HepG2 (cell line): ENCODE measurements around the gene PRRT2. TPM values are rescaled to one million over a fixed set of nuclear protein-coding genes. Genes with fewer than 3 reads are reported as not detected.

Source experiments
- DNMT3B ChIP-seq: conservative IDR thresholded peaks from 2 replicates; pipeline ENCODE4 v1.6.1; 2016; ENCODE audit warnings: missing biosample characterization, control low read depth
- HOXD1 ChIP-seq: sonication (generic); formaldehyde crosslinking; IDR thresholded peaks from 2 replicates; pipeline ENCODE4 v1.5.0; 2020; ENCODE audit warnings: missing genetic modification reagents
- IKZF5 ChIP-seq: IDR thresholded peaks from 2 replicates; pipeline ENCODE4 v1.6.1; 2018; ENCODE audit warnings: missing genetic modification reagents, mild to moderate bottlenecking, missing compliant biosample characterization
- NCOA5 ChIP-seq: sonication (generic); formaldehyde crosslinking; IDR thresholded peaks from 2 replicates; pipeline ENCODE4 v1.4.0; 2020; ENCODE audit warnings: missing genetic modification reagents
- PHB2 ChIP-seq: fragments of 450-650 bp; IDR thresholded peaks from 2 replicates; pipeline ENCODE4 v1.6.1; 2018; ENCODE audit not compliant: partially characterized antibody
- PTBP1 ChIP-seq: fragments of 200-400 bp; formaldehyde crosslinking; IDR thresholded peaks from 2 replicates; pipeline ENCODE4 v1.6.1; 2018; ENCODE audit warnings: low read length, low read depth; ENCODE audit not compliant: poor library complexity, severe bottlenecking
- RBM39 ChIP-seq: fragments of 200-400 bp; formaldehyde crosslinking; IDR thresholded peaks from one replicate; pipeline ENCODE4 v1.6.1; 2018; ENCODE audit warnings: antibody characterized with exemption, mild to moderate bottlenecking, low read depth, low read length; ENCODE audit not compliant: poor library complexity, severe bottlenecking
- RXRA ChIP-seq: sonication (generic); formaldehyde crosslinking; IDR thresholded peaks from 2 replicates; pipeline ENCODE4 v1.5.1; 2020; ENCODE audit warnings: missing genetic modification reagents
- SATB2 ChIP-seq: sonication (generic); formaldehyde crosslinking; IDR thresholded peaks from 2 replicates; pipeline ENCODE4 v1.5.0; 2020; ENCODE audit warnings: missing genetic modification reagents
- TEF ChIP-seq: sonication (generic); formaldehyde crosslinking; IDR thresholded peaks from 2 replicates; pipeline ENCODE4 v1.5.0; 2020; ENCODE audit warnings: missing genetic modification reagents
- THAP9 ChIP-seq: sonication (generic); formaldehyde crosslinking; IDR thresholded peaks from 2 replicates; pipeline ENCODE4; 2020; ENCODE audit warnings: missing genetic modification reagents, mild to moderate bottlenecking, borderline replicate concordance
- ZBTB2 ChIP-seq: sonication (generic); formaldehyde crosslinking; IDR thresholded peaks from 2 replicates; pipeline ENCODE4 v1.8.0; 2022; ENCODE audit warnings: low read depth, missing genetic modification reagents
- ZBTB37 ChIP-seq: sonication (generic); formaldehyde crosslinking; IDR thresholded peaks from 2 replicates; pipeline ENCODE4 v1.4.0; 2020; ENCODE audit warnings: mild to moderate bottlenecking, missing genetic modification reagents
- ZFP91 ChIP-seq: sonication (generic); formaldehyde crosslinking; IDR thresholded peaks from 2 replicates; pipeline ENCODE4 v1.9.0; 2022; ENCODE audit warnings: missing genetic modification reagents, mild to moderate bottlenecking, borderline replicate concordance
- ZNF138 ChIP-seq: sonication (generic); formaldehyde crosslinking; IDR thresholded peaks from 2 replicates; pipeline ENCODE4 v1.5.0; 2020; ENCODE audit warnings: mild to moderate bottlenecking, low read depth, missing genetic modification reagents
- ZNF224 ChIP-seq: sonication (generic); formaldehyde crosslinking; IDR thresholded peaks from 2 replicates; pipeline ENCODE4 v1.5.0; 2020; ENCODE audit warnings: mild to moderate bottlenecking, missing genetic modification reagents
- ZNF230 ChIP-seq: sonication (generic); formaldehyde crosslinking; IDR thresholded peaks from 2 replicates; pipeline ENCODE4 v1.4.0; 2020; ENCODE audit warnings: mild to moderate bottlenecking, missing genetic modification reagents
- ZNF761 ChIP-seq: sonication (generic); formaldehyde crosslinking; conservative IDR thresholded peaks from 2 replicates; pipeline ENCODE4 v1.4.0; 2020; ENCODE audit warnings: mild to moderate bottlenecking, missing genetic modification reagents
- ZNF768 ChIP-seq: sonication (generic); formaldehyde crosslinking; IDR thresholded peaks from 2 replicates; pipeline ENCODE4 v1.4.0; 2020; ENCODE audit warnings: missing genetic modification reagents
- polyA plus RNA-seq, 8 experiments: library from polyadenylated mRNA; depleted of rRNA in 3 of 8; stranded (reverse) in 7 of 8; unstranded in 1 of 8; fragments of >200 nt; fragmentation: Illumina TruSeq in 4 of 8; extraction: Trizol in 4 of 8; gene quantifications; 2 replicates each; pipeline versions ENCODE4 v1.2.1 to v1.2.3, GENCODE V29; 2011 to 2016; ENCODE audit warnings: low read depth in 4 of 8, missing spikeins in 1 of 8, mixed read lengths in 1 of 8; ENCODE audit not compliant: insufficient read depth in 1 of 8
- total RNA-seq, 5 experiments: library from RNA; depleted of rRNA; stranded (reverse); fragments of >200 nt; fragmentation: Illumina TruSeq; extraction: Trizol; gene quantifications; 2 replicates each; pipeline ENCODE4 v1.2.3, GENCODE V29; 2016; ENCODE audit warnings: low read depth in 1 of 5

Gene PRRT2
- total and polyA plus RNA-seq, 2 of the 13 experiments (the other 11 are each of a cell fraction or from before 2014, with no cell fraction given) = 0.51 to 1.1 TPM

- TF ChIP-seq ZFP91 (CRISPR knock-in tag) (peak; percentile 94), ZNF768 (no peak; the same call in 1 of the 2 replicates), DNMT3B (CRISPR knock-in tag) (peak; percentile 64), ZNF224 (CRISPR knock-in tag) (peak; percentile 99), TEF (CRISPR knock-in tag) (no peak), RBM39 (peak; percentile 92), ZNF138 (CRISPR knock-in tag) (0 out of 2 replicates have a peak, but pooled peaks have one; percentile 78), PTBP1 (peak; percentile 77), SATB2 (CRISPR knock-in tag) (no peak), NCOA5 (CRISPR knock-in tag) (no peak), IKZF5 (CRISPR knock-in tag) (peak; percentile 96), RXRA (peak; percentile 57), ZBTB2 (CRISPR knock-in tag) (peak; percentile 72), ZNF761 (CRISPR knock-in tag) (peak; percentile 95), HOXD1 (CRISPR knock-in tag) (peak; percentile 66), THAP9 (CRISPR knock-in tag) (peak; percentile 93), ZNF230 (CRISPR knock-in tag) (peak; percentile 95), PHB2 (no peak), ZBTB37 (CRISPR knock-in tag) (peak; percentile 59; the same call in 1 of the 2 replicates)
These were observed 4.0 kb downstream of the PRRT2 start, which contains the start of gene PAGR1 (continued) for GRCh38 chr16:29815793-29816693.
